K562 (cell line): ENCODE results near the gene MTFMT. TPM values are rescaled to one million over a fixed set of nuclear protein-coding genes. Genes with fewer than 3 reads are reported as not detected.

Experiments used
- CREB1 ChIP-seq, 2 experiments: sonication (generic) in 1 of 2; formaldehyde crosslinking in 1 of 2; IDR thresholded peaks; 2 replicates each; pipeline versions ENCODE4 v1.6.1 to v1.8.0; 2012 to 2022; ENCODE audit warnings: inconsistent platforms in 1 of 2, mild to moderate bottlenecking in 1 of 2, missing genetic modification reagents in 1 of 2, moderate library complexity in 1 of 2
- DACH1 ChIP-seq: fragments of 450-650 bp; IDR thresholded peaks from 2 replicates; pipeline ENCODE4 v1.6.1; 2018; ENCODE audit not compliant: partially characterized antibody
- HDAC2 ChIP-seq: fragments of 450-650 bp; IDR thresholded peaks from 2 replicates; pipeline ENCODE4 v1.6.1; 2016; ENCODE audit warnings: mild to moderate bottlenecking
- HDGF ChIP-seq: fragments of 450-650 bp; IDR thresholded peaks from 2 replicates; pipeline ENCODE4 v1.6.1; 2016
- HSF4 ChIP-seq: fragments of 250-450 bp; sonication (Bioruptor Pico); IDR thresholded peaks from 2 replicates; pipeline ENCODE4 v2.1.2; 2022; ENCODE audit warnings: mild to moderate bottlenecking, moderate library complexity, borderline replicate concordance
- POLR2H ChIP-seq: IDR thresholded peaks from 2 replicates; pipeline ENCODE4 v1.6.1; 2016; ENCODE audit warnings: missing genetic modification characterization, low read depth, mild to moderate bottlenecking, control low read depth, missing compliant biosample characterization, moderate library complexity
- SIN3B ChIP-seq: fragments of 450-650 bp; IDR thresholded peaks from 2 replicates; pipeline ENCODE4 v1.6.1; 2017; ENCODE audit warnings: low read depth, mild to moderate bottlenecking, moderate library complexity
- ZNF282 ChIP-seq: sonication (generic); formaldehyde crosslinking; IDR thresholded peaks from 2 replicates; pipeline ENCODE4 v1.8.1; 2023; ENCODE audit warnings: missing genetic modification reagents
- ZNF41 ChIP-seq: fragments of 250-450 bp; sonication (Bioruptor Pico); conservative IDR thresholded peaks from 2 replicates; pipeline ENCODE4 v1.4.0; 2020; ENCODE audit warnings: mild to moderate bottlenecking
- ZNF551 ChIP-seq: fragments of 250-450 bp; sonication (Bioruptor Pico); IDR thresholded peaks from 2 replicates; pipeline ENCODE4 v1.5.0; 2021; ENCODE audit warnings: mild to moderate bottlenecking, moderate library complexity
- polyA plus RNA-seq, 8 experiments: library from polyadenylated mRNA; depleted of rRNA in 4 of 8; stranded (reverse) in 5 of 8; unstranded in 3 of 8; fragments of >200 nt; fragmentation: Nextera tagmentation in 2 of 8; fragmentation: Illumina TruSeq in 1 of 8; extraction: Ambion mirVana in 2 of 8; extraction: Trizol in 1 of 8; gene quantifications; 2 replicates each; pipeline versions ENCODE4 v1.2.1 to v1.2.3, GENCODE V29; 2011 to 2014; ENCODE audit warnings: inconsistent platforms in 1 of 8, missing spikeins in 1 of 8
- total RNA-seq, 7 experiments: library from RNA; depleted of rRNA in 6 of 7; stranded (reverse); fragments of >200 nt in 6 of 7; fragmentation: Illumina TruSeq in 2 of 7; extraction: Trizol in 2 of 7; gene quantifications; 2 replicates each; pipeline versions ENCODE4 v1.2.1 to v1.2.3, GENCODE V29; 2011 to 2021; ENCODE audit warnings: low replicate concordance in 1 of 7
- TF ChIP-seq, protein P1 (sequence below), 2 experiments: fragments of 450-650 bp in 1 of 2; sonication (generic) in 1 of 2; formaldehyde crosslinking in 1 of 2; IDR thresholded peaks; 2 replicates each; pipeline versions ENCODE4 v1.7.1 to v1.9.0; 2016 to 2022; ENCODE audit warnings: inconsistent platforms in 1 of 2, mild to moderate bottlenecking in 1 of 2, missing genetic modification reagents in 1 of 2
- TF ChIP-seq, protein P2 (sequence below): fragments of 250-450 bp; sonication (Bioruptor Pico); IDR thresholded peaks from 2 replicates; pipeline ENCODE4 v1.5.0; 2020; ENCODE audit warnings: mild to moderate bottlenecking
- TF ChIP-seq, protein P3 (sequence below): fragments of 450-650 bp; IDR thresholded peaks from 2 replicates; pipeline ENCODE4 v1.6.1; 2018; ENCODE audit not compliant: partially characterized antibody

Gene MTFMT
- total and polyA plus RNA-seq, 9 of the 15 experiments (the other 6 are each of a cell fraction or from before 2014, with no cell fraction given) = 1.4 to 31.1 (median 16.2) TPM

DNA sequence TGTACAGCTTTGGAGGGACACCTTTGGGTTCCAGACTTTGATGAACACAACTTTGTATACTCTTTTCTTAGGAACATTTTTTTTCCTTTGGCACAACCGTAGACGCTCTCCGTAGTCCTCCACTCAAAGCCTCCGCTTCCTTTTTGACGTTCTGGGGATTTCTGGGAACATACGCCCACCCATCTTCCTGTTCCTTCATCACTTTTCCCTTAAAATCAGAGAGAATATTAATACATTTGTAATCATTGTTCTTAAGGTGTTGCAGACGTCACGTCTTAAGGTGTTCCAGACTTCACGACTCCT is 39.3 kb downstream of the MTFMT start (continued):
- TF ChIP-seq, protein P1, sequence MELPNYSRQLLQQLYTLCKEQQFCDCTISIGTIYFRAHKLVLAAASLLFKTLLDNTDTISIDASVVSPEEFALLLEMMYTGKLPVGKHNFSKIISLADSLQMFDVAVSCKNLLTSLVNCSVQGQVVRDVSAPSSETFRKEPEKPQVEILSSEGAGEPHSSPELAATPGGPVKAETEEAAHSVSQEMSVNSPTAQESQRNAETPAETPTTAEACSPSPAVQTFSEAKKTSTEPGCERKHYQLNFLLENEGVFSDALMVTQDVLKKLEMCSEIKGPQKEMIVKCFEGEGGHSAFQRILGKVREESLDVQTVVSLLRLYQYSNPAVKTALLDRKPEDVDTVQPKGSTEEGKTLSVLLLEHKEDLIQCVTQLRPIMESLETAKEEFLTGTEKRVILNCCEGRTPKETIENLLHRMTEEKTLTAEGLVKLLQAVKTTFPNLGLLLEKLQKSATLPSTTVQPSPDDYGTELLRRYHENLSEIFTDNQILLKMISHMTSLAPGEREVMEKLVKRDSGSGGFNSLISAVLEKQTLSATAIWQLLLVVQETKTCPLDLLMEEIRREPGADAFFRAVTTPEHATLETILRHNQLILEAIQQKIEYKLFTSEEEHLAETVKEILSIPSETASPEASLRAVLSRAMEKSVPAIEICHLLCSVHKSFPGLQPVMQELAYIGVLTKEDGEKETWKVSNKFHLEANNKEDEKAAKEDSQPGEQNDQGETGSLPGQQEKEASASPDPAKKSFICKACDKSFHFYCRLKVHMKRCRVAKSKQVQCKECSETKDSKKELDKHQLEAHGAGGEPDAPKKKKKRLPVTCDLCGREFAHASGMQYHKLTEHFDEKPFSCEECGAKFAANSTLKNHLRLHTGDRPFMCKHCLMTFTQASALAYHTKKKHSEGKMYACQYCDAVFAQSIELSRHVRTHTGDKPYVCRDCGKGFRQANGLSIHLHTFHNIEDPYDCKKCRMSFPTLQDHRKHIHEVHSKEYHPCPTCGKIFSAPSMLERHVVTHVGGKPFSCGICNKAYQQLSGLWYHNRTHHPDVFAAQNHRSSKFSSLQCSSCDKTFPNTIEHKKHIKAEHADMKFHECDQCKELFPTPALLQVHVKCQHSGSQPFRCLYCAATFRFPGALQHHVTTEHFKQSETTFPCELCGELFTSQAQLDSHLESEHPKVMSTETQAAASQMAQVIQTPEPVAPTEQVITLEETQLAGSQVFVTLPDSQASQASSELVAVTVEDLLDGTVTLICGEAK (IDR thresholded peaks at IDR 0.05) = peak; percentile 59
- TF ChIP-seq, protein P1 (CRISPR knock-in tag; IDR thresholded peaks at IDR 0.05) = no peak
- TF ChIP-seq, protein P2, sequence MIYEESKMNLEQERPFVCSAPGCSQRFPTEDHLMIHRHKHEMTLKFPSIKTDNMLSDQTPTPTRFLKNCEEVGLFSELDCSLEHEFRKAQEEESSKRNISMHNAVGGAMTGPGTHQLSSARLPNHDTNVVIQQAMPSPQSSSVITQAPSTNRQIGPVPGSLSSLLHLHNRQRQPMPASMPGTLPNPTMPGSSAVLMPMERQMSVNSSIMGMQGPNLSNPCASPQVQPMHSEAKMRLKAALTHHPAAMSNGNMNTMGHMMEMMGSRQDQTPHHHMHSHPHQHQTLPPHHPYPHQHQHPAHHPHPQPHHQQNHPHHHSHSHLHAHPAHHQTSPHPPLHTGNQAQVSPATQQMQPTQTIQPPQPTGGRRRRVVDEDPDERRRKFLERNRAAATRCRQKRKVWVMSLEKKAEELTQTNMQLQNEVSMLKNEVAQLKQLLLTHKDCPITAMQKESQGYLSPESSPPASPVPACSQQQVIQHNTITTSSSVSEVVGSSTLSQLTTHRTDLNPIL (CRISPR knock-in tag) = no peak
- TF ChIP-seq DACH1 (no peak), CREB1 (IDR thresholded peaks at IDR 0.05) (no peak), CREB1 (CRISPR knock-in tag; IDR thresholded peaks at IDR 0.05) (0 out of 2 replicates have a peak, but pooled peaks have one; percentile 3), SIN3B (no peak), ZNF551 (no peak), ZNF41 (CRISPR knock-in tag) (no peak), HSF4 (CRISPR knock-in tag) (no peak), ZNF282 (CRISPR knock-in tag) (no peak), HDGF (no peak), HDAC2 (0 out of 2 replicates have a peak, but pooled peaks have one; percentile 12), POLR2H (no peak; the same call in 1 of the 2 replicates)
- TF ChIP-seq, protein P3, sequence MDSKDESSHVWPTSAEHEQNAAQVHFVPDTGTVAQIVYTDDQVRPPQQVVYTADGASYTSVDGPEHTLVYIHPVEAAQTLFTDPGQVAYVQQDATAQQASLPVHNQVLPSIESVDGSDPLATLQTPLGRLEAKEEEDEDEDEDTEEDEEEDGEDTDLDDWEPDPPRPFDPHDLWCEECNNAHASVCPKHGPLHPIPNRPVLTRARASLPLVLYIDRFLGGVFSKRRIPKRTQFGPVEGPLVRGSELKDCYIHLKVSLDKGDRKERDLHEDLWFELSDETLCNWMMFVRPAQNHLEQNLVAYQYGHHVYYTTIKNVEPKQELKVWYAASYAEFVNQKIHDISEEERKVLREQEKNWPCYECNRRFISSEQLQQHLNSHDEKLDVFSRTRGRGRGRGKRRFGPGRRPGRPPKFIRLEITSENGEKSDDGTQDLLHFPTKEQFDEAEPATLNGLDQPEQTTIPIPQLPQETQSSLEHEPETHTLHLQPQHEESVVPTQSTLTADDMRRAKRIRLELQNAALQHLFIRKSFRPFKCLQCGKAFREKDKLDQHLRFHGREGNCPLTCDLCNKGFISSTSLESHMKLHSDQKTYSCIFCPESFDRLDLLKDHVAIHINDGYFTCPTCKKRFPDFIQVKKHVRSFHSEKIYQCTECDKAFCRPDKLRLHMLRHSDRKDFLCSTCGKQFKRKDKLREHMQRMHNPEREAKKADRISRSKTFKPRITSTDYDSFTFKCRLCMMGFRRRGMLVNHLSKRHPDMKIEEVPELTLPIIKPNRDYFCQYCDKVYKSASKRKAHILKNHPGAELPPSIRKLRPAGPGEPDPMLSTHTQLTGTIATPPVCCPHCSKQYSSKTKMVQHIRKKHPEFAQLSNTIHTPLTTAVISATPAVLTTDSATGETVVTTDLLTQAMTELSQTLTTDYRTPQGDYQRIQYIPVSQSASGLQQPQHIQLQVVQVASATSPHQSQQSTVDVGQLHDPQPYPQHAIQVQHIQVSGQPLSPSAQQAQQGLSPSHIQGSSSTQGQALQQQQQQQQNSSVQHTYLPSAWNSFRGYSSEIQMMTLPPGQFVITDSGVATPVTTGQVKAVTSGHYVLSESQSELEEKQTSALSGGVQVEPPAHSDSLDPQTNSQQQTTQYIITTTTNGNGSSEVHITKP = no peak
